GM21825 (cell line): Measurements from ENCODE around the gene FAM72A.
"Not testable (repeated sequence)": the region's sequence is repeated elsewhere in the genome, so short reads cannot be mapped to it uniquely, and the experiment has no call there.

Experiments
- ATAC-seq: cut with Tn5 transposase; IDR thresholded peaks from one replicate; pipeline ENCODE4 v1.9.1; 2021; ENCODE audit warnings: mild to moderate bottlenecking, moderate library complexity; ENCODE audit not compliant: unreplicated experiment

FAM72A gene

GRCh38 chr1:206218285-206218684, 15.6 kb upstream of the FAM72A start:
- ATAC-seq, result not testable (repeated sequence)

- not testable (repeated sequence) for ATAC-seq
Observed at GRCh38 chr1:206215600-206216392, 13.2 kb upstream of the FAM72A start.

GRCh38 chr1:206210802-206211201, 8.2 kb upstream of the FAM72A start:
- ATAC-seq, result not testable (repeated sequence)

GRCh38 chr1:206205569-206205968, 2.9 kb upstream of the FAM72A start:
- not testable (repeated sequence) for ATAC-seq

- ATAC-seq, result not testable (repeated sequence)
Observed at GRCh38 chr1:206204871-206205270, 2.2 kb upstream of the FAM72A start.

GRCh38 chr1:206204159-206204511, 1.5 kb upstream of the FAM72A start:
- ATAC-seq, result not testable (repeated sequence)

- peak; percentile 4 for ATAC-seq
Observed at GRCh38 chr1:206203364-206204158, 922 bp upstream of the FAM72A start, which contains the start of gene SRGAP2. SRGAP2 (plus strand) TSS chr1:206203541; CDS start chr1:206205971, 2,430 bp downstream.

- not testable (repeated sequence) for ATAC-seq
Observed at GRCh38 chr1:206196748-206197424, 5.8 kb downstream of the FAM72A start.

GRCh38 chr1:206195182-206195581, 7.5 kb downstream of the FAM72A start:
- ATAC-seq, result not testable (repeated sequence)

GRCh38 chr1:206186826-206187225, 15.8 kb downstream of the FAM72A start:
- not testable (repeated sequence) for ATAC-seq

GRCh38 chr1:206185778-206186177, 16.9 kb downstream of the FAM72A start:
- not testable (repeated sequence) for ATAC-seq

GRCh38 chr1:206183788-206184187, 18.9 kb downstream of the FAM72A start:
- not testable (repeated sequence) for ATAC-seq

- ATAC-seq, result not testable (repeated sequence)
Observed at GRCh38 chr1:206182368-206183317, 20.0 kb downstream of the FAM72A start.

- not testable (repeated sequence) for ATAC-seq
Observed at GRCh38 chr1:206179666-206180065, 23.0 kb downstream of the FAM72A start.

- ATAC-seq, result not testable (repeated sequence)
Observed at GRCh38 chr1:206178061-206178989, 24.3 kb downstream of the FAM72A start.

GRCh38 chr1:206176114-206176502, 26.5 kb downstream of the FAM72A start:
- not testable (repeated sequence) for ATAC-seq

- ATAC-seq, result not testable (repeated sequence)
Observed at GRCh38 chr1:206175459-206176113, 27.1 kb downstream of the FAM72A start.

GRCh38 chr1:206174182-206174868, 28.3 kb downstream of the FAM72A start:
- not testable (repeated sequence) for ATAC-seq
